NCI-H82 treated with DMSO at 0.1 percent for 48 hours (cell line): ENCODE measurements around the gene KLHL20.
A peak's percentile ranks its signal among the peaks of the same experiment; 100 is the strongest.
"Not testable (repeated sequence)": the region's sequence is repeated elsewhere in the genome, so short reads cannot be mapped to it uniquely, and the experiment has no call there.

Source experiments
- DNase-seq: peaks from one replicate; lab custom pipeline; 2025; ENCODE audit not compliant: unreplicated experiment; lab: John Stamatoyannopoulos, UW

Gene KLHL20

DNA sequence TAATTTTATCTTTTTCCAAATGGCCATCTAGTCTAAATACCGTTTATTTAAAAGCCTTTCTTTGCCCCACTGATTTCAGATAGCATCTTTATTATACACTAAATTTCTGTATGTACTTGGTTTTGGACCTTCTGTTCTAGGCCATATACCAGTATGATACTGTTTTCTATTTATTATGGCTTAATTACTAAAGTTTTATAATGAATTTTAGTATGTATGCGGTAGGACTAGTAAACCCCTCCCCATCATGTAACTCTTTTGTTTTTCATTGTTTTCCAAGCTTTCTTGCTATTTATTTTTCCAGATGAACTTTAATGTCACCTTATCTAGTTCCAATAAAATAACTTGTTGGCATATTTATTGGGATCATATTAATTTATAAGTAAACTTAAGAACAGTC, 29.9 kb downstream of the KLHL20 start:
- DNase-seq = no peak

DNA sequence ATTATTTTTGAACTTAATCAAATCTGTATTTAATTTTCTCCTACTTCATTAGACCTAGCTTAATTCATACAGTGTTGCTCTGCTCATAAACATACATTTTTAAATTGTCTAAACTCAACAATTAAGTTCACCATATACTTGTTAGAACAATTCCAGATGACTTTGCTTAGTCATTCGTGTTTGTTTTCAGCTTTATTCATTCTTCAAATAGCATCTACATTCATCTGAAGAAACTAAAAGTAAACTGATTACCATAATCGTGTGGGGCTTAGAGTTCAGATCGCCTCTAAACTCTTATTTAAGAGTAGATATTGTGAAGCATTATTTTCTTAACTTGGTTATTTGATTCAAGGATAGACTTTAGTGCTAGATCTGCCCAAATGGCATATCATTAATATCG, 34.4 kb downstream of the KLHL20 start:
- no peak for DNase-seq

DNA sequence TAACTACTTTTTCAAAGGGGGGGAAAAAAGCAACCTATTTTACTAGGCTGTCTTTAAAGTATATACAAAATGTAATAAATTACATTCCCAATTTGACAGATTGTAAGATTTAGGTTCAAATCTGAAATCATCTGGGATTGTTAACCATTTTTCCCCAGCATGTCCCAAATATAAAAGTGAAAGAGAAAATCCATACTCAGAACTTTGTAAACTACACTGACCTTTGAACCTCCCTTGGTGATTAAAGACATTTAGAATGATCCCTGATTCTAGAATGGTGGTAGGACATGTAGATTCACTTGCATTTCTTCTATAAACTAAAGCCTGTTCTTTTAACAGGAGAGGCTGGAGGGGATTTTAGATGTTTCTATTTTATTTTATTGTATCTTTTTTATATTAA, 39.0 kb downstream of the KLHL20 start:
- no peak for DNase-seq

DNA sequence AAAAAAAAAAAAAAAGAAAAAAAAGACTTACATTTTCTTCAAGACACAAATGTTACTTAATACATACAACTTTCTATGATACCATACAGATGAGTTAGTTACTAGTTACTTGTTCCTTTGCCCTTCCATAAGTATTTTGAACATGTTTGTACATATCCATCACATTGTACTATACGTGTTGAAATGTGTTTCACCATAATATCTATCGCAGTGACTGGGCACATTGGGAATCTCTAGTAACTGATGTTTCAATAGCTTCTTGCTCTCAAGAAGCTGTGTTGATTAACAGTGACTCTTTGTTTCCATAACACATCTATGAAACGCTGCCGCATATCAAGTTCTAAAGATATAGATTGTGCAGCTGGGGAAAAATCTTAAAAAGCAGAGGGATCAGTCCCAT, 42.9 kb downstream of the KLHL20 start:
- DNase-seq = no peak

DNA sequence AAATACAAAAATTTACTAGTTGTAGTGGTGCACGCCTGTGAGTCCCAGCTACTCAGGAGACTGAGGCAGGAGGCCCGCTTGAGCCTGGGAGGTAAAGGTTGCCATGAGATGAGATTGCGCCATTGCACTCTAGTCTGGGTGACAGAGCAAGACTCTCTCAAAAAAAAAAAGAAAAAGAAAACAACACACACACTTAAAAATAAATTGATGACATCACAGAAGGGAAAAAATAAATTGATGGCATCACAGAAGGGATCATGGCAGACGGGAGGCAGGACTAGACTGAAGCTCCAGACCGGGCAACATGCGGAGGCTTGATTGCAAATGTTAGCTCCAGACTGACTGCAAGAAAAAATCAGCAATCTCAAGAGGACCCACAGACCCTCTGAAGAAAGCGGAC, 43.3 kb downstream of the KLHL20 start:
- DNase-seq = no peak

DNA sequence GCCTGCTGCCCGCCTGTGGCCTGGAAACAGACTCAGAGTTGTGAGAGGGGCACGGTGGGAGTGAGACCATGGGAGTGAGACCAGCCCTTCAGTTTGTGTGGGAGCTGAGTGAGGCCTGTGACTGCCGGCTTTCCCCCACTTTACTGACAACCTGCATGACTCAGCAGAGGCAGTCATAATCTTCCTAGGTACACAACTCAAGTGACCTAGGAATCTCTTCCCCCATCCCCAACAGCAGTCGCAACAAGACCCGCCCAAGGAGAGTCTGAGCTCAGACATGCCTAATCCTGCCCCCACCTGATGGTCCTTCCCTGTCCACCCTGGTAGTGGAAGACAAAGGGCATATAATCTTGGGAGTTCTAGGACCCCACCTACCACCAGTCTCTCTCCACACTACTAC, 44.2 kb downstream of the KLHL20 start:
- no peak for DNase-seq

DNA sequence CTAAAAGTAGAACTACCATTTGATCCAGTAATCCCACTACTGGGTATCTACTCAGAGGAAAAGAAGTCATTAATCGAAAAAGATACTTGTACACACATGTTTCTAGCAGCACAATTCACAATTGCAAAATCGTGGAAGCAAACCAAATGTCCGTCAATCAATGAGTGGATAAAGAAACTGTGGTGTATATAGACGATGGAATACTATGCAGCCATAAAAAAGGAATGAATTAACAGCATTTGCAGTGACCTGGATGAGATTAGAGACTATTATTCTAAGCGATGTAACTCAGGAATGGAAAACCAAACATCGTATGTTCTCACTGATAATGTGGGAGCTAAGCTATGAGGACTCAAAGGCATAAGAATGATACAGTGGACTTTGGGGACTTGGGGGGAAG, 49.5 kb downstream of the KLHL20 start:
- not testable (repeated sequence) for DNase-seq

DNA sequence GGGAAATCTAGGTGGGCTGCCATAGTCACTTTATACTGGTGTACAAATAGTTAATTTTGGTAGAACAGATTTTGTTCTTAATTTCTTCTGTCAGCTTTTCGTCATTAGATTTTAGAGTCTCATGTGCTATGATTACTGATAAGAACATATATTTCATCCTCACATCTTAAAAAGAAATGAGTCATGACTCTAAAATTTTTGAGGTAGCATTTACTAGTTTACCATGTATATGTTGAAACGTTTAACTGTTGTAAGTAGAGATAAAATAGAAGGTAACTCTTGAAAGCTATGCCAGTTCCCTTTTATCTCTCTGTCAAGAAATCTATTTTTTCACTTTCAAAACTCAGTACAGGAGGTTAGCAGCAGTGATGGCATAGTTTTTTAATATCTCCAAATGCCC, 53.4 kb downstream of the KLHL20 start:
- no peak for DNase-seq

DNA sequence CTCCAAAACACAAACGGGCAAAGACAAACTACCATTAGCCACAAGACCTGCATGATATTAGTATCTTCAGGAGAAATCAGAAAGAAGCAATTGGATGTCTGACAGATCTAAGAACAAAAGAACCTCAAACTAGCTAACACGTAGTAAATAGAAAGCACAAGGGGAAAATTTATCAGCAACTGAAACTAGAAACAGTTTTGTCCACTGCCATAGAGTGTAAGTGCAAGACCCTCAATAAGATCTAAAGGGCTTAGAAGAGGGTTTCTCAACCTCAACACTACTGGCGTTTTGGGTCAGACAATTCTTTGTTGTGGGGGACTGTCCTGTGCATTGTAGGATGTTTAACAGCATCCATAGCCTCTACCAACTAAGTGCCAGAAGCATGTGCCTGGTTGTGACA, 54.0 kb downstream of the KLHL20 start:
- no peak for DNase-seq

DNA sequence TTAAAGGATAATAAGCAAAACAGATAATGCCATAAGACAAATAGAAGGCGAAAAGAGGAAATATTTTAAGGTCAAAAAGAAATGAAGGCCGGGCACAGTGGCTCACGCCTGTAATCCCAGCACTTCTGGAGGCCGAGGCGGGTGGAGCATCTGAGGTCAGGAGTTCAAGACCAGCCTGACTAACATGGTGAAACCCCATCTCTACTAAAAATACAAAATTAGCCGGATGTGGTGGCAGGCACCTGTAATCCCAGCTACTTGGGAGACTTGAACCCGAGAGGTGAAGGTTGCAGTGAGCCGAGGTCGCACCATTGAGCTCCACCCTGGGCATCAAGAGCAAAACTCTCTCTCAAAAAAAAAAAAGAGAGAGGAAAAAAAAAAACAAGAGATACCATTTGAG, 55.5 kb downstream of the KLHL20 start:
- not testable (repeated sequence) for DNase-seq

DNA sequence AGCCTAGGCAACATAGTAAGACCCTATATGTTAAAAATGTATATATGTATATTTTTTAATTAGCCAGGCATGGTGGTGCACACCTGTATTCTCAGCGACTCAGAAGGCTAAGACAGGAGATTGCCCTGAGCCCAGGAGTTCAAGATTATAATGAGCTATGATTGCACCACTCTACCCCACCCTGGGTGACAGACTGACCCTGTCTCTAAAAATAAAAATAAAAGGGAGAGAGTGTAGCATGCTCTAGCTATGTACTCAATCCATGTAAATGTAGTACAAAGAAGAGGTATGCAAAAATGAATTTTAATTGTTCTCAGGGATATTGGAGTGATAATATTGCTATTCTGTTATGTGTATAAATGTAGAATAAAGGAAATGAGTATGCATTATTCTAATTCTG, 56.8 kb downstream of the KLHL20 start:
- no peak for DNase-seq

DNA sequence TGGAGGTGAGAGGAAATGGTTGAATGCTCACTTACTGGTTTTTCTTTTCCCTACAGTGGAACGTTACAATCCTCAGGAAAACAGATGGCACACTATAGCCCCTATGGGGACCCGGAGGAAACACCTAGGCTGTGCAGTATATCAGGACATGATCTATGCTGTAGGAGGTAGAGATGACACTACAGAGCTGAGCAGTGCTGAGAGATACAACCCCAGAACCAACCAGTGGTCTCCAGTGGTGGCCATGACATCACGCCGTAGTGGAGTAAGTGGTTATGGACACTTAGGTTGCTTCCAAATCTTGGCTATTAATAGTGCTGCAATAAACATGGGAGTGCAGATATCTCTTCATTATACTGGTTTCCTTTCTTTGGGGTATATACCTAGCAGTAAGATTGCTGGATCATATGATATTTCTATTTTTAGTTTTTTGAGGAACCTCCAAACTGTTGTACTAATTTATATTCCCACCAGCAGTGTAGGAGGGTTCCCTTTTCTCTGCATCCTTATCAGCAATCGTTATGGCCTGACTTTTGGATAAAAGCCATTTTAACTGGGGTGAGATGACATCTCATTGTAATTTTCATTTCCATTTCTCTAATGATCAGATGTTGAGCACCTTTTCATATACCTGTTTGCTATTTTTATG, 60.9 kb downstream of the KLHL20 start:
- DNase-seq = no peak

DNA sequence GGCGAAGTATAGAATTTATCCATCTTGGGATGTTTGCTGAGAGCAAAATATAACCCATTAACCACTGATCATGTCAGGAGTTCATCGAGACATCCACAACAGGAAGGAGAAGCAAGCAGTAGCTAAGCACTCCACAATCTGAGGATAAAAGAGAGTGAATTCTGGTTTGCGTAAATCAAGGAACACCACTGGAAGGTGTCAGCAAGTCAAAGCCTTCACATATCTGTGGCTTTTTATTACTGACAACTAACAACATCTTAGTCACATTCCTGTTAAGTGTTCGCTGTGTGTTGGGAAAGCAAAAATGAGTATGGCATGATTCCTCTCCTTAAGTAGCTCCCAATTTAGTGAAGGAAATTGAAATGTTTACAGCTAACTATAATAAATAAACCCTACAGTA, 65.2 kb downstream of the KLHL20 start:
- no peak for DNase-seq

DNA sequence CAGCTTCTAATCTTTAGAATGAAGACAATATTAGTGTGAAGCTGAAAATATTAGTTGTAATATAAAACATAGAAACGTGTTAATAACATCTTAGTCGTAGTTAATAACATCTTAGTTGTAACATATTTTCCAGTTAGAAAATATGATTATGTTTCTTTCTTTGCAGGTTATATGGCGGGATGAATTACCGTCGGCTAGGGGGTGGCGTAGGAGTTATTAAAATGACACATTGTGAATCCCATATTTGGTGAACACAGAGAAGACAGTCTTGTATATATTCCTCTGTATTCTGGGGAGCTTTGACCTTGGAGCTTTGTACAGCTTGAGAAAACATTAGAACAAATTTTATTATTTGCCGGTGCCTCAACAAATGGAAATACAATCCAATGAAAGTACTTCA, 70.2 kb downstream of the KLHL20 start:
- no peak for DNase-seq

DNA sequence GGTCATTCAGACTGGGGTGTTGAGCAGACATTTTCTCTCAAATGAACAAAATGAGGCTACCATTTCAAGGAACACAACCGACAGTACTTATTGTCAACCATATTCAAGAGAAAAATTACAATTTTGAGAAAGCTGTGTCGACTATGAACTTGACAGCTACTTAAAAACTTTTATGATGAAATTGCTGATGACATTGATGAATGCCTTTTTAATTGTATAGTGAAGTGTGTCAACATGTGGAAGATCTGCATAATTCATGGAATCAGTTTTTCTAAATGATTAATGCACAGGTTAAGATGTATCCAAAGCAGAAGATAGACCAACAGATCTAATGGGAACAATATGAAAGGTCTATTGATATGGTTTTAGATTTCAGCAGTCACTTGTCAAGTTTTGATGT, 75.1 kb downstream of the KLHL20 start:
- DNase-seq = no peak

DNA sequence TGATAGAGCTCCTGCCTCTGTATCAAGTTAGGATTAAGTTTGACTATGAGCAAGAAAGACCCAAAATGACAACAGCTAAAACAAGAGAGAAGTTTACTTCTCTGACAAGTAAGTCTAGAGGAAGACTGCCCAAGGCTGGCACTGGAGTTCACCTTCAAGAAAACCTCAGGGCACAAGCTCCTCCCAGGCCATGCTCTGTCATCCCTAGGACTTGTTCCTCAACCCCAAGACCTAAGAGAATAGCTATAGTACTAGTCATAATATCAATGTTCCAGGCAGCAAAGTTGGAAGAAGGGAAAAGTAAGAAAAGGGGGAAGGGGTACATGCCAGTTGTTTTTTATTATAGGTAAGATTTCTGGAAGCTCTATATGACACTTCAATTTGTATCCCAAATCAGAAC, 83.3 kb downstream of the KLHL20 start:
- DNase-seq = no peak

DNA sequence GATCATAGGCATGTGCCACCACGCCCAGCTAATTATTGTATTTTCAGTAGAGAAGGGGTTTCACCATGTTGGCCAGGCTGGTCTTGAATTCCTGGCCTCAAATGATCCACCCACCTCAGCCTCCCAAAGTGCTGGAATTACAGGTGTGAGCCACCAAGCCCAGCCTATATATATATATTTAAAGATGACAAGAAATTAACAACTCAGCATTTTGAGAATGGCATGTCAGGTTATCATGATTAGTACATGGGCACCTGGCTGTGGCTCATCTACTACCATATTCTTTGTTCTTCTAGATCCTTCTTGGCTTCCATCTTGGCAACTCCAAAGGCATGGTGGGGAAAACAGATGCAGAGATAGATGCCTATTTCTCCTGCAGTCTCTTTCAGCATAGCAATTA, 85.2 kb downstream of the KLHL20 start:
- not testable (repeated sequence) for DNase-seq

DNA sequence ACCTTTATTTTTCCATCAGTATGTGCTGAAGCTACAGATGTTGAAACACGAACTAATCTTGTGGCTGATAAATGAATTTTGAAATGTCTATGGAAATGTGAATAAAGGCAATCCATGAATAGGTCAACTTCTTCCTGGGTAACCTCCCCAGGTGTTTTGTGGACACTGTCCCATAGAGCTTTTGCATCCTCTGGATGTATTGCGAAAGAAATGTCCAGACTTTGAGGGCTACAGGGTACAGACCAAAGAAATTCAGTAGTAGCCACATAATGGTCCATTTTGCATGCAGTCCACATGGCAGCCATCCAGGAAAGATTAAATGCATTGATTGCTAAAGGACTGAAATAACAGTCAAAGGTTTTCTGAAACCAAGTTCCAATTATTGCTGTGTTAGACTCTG, 88.2 kb downstream of the KLHL20 start:
- DNase-seq = no peak

DNA sequence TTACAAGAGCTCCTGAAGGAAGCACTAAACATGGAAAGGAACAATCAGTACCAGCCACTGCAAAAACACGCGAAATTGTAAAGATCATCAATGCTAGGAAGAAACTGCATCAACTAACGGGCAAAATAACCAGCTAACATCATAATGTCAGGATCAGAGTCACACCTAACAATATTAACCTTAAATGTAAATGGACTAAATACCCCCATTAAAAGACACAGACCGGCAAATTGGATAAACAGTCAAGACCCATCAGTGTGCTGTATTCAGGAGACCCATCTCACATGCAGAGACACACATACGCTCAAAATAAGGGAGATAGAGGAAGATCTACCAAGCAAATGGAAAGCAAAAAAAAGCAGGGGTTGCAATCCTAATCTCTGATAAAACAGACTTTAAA, 98.9 kb downstream of the KLHL20 start:
- DNase-seq = not testable (repeated sequence)

DNA sequence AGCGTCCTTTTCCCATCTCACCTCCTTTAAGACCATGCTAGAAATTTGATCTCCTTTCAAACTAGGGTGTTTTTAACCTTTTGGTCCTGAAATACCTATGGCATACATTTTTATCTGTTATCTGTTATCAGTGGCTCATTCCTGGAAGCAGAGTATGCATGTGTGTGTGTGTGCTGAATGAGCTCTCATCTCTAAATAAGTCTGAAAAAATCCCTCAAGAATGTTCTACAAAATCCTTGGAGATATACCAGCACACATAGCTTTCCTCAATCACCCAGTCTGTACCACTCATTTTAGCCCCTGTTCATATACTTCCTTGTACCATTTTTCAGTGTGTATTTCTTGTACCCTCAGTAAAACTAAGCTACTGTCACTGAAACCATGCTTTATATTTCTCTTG, 103.7 kb downstream of the KLHL20 start:
- DNase-seq = no peak

DNA sequence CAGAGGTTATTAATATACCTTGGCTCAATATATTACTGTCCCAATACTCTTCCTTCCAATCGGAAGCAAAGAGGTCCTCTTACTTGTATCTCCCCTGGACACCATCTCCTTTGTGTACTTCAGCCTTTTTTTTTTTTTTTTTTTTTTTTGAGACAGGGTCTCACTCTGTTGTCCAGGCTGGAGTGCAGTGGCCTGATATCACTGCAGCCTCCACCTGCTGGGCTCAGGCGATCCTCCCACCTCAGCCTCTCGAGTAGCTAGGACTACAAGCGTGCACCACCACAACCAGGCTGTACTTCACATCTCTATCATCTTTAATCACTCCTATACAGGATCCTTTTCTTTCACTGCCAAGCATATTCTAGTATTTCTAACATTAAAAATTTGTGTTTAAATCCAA, 106.9 kb downstream of the KLHL20 start:
- DNase-seq = no peak

DNA sequence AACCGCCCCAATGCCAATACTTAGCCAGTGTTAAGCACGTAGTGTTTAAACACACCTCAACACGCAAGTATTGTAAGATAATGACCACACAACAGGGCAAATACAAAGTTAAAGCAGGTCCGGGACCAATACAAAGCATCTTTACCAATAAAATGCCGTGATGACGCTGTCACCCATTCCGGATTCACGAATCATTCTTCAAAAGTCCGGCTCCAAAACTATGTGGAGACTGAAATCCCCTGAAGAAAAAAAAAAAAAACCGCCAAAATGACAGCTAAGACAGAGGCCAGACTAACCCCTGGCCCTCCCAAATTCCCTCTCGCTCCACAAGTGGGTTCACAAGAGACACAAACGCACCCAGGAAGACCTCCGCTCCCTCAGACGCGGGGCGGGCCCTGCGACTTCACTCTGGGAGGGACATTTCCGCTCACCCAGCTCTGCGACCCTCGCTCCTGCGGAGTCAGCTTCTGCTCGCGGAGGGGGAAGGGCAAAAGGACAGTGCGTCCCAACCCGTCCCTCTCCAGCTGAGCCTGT, 109.1 kb downstream of the KLHL20 start:
- DNase-seq = no peak

DNA sequence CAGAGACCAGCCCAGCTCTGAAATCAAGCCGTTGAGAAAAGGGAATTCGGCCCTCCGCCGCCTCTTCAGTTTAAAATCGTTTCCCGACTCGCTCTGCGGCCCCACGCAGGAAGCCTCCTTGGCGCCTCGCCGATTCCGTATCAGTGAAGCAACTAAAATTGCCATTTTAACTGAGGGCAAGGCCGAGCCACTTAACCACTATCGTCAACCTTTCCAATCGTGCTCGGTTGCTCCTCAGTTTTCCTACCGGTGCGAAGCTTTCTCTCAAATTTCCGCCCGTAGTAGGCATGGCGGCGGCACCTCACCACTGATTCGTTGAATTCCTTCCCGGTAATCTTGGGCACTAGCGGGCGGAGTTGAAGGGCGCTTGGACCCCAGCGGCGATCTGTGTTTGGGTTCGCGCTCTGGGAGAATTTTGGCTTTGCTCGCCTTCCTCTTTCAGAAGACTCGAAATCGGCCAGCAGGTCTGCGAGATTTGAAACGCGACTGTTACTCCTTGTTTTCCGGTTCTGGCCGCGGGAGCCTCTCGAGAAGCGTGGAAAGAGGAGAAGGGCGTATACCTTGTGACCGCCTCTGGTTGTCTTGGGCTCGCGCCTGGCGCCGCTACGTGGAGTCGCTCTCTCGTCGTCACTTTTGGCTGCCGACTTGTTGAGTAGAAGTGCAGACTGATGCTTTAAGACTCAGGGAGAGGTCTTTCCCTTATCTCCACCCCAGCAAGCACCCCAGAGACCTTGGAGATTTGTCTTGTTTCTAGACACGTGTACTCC, 109.7 kb downstream of the KLHL20 start, which contains the start of the genes CENPL and DARS2:
Gene CENPL (minus strand): TSS at position 569 of the 767 bp plus-strand sequence. CDS start 13,584 bp downstream, outside the sequence.
Gene DARS2 (plus strand): TSS at position 359 of the 767 bp plus-strand sequence. CDS start 557 bp downstream, outside the sequence.
- peak; percentile 97 for DNase-seq
